ENCODE results near the gene OCLN. TPM values are rescaled to one million over a fixed set of nuclear protein-coding genes. Genes with fewer than 3 reads are reported as not detected.

The OCLN gene
- total and polyA plus RNA-seq, 4 donors = 9.9 to 53.9 (median 19.0) TPM

DNA sequence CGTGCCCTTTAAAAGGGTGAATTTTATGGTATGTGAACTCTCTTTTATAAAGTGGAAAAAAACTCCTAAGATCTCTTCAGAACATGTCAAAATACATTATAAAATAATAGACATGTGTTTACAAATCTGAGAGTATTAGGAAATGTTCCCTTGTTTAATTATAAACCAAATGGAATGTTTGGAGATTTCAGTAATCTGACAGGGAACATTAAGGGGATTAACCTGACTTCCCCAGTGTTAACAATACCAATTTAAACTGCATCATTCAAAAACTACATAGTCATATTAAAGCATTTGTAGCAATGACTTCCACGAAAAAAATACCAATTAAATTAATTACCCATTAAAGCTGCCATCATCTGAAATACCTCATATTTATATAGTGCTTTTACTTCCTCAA is 1.6 kb upstream of the OCLN start (continued):
- TF ChIP-seq, protein P1, sequence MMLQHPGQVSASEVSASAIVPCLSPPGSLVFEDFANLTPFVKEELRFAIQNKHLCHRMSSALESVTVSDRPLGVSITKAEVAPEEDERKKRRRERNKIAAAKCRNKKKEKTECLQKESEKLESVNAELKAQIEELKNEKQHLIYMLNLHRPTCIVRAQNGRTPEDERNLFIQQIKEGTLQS (IDR thresholded peaks at IDR 0.05) = no peak
- TF ChIP-seq HNF4G (IDR thresholded peaks at IDR 0.05) = no peak

DNA sequence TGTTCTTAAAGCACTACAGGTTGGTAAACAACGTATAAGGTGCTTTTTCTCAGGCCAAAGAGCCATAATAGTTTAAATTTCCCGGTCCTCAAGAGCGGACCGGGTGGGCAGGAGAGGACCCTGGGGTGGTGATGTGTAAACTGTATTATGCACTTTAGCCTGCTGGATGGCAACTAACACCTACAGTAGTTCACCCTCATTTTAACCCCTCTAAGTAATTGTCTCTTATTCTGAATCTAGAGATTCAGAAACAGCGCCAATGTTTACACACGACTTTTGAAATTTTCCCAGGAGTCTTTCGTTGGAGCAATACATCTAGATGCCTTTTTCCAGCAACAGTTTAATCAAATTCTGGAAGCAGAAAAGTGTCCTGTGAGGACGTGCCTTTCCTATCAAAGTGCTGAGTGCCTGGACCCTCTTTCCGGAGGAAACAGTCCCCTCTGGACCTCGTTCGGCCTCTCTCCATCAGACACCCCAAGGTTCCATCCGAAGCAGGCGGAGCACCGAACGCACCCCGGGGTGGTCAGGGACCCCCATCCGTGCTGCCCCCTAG is 676 bp upstream of the OCLN start:
- H3K27me3 ChIP-seq (ENCODE audit: control insufficient read depth in 4 of 4, insufficient read depth in 4 of 4, low read length in 3 of 4) = no peaks in the 10 kb centered on the region
- peak overlapping the region; percentile 75 to 97 for H3K9ac ChIP-seq (ENCODE audit: low read depth in 1 of 2, low read length in 2 of 2)
- 5% methylated on average over 17 of the region's 17 CpGs for WGBS
- peaks cover 4 to 44% (median 31%) of the 10 kb centered on the region in 4 donors for H3K4me1 ChIP-seq (ENCODE audit: control insufficient read depth in 4 of 4, insufficient read depth in 4 of 4, low read length in 3 of 4)
- DNase-seq (ENCODE audit: low spot score) = no peak
- no peaks in the 10 kb centered on the region for H3K36me3 ChIP-seq (ENCODE audit: control insufficient read depth in 4 of 4, insufficient read depth in 3 of 4, low read depth in 1 of 4, low read length in 3 of 4)
- TF ChIP-seq FOXA1 (IDR thresholded peaks at IDR 0.05) (peak; percentile 6), HNF4A (conservative IDR thresholded peaks at IDR 0.05) (peak; percentile 34 to 38), JUND (IDR thresholded peaks at IDR 0.05) (no peak)
- H3K4me3 ChIP-seq (ENCODE audit: low read depth in 1 of 3, low read length in 3 of 3) = peak overlapping the region; percentile 82 to 92 (median 88)
- H3K9me3 ChIP-seq (ENCODE audit: control insufficient read depth in 4 of 4, low read length in 3 of 4) = no peaks in the 10 kb centered on the region
- peak overlapping the region; percentile 95 to 100 for H3K27ac ChIP-seq (ENCODE audit: low read depth in 1 of 2, low read length in 2 of 2)

DNA sequence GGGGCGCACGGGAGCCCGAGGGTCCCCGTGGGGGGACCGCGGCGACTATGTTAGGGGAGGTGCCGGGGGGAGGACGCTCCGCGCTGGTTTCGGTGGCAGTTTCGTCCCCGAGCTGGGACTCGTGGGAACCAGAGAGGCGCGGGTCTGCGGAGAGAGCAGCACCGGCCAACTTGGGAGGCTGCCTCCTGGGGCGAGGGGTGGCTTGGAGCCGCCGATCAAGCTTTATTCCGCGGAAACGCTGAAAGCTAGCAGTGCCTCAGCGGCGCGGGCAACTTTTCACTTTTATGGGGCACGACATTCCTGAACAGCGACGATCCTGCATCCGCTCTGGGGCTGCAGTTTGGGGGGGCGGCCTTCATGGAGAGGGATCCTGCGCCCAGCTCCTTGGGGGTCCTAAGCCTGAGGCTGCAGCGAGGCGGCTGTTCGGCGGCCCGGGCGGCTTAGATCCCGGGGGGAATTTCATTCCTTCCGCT is 369 bp downstream of the OCLN start:
- H3K27me3 ChIP-seq (ENCODE audit: control insufficient read depth in 4 of 4, insufficient read depth in 4 of 4, low read length in 3 of 4) = no peaks in the 10 kb centered on the region
- H3K36me3 ChIP-seq (ENCODE audit: control insufficient read depth in 4 of 4, insufficient read depth in 3 of 4, low read depth in 1 of 4, low read length in 3 of 4) = no peaks in the 10 kb centered on the region
- peak overlapping the region; percentile 82 to 92 (median 88) for H3K4me3 ChIP-seq (ENCODE audit: low read depth in 1 of 3, low read length in 3 of 3)
- peaks cover 4 to 47% (median 31%) of the 10 kb centered on the region in 4 donors for H3K4me1 ChIP-seq (ENCODE audit: control insufficient read depth in 4 of 4, insufficient read depth in 4 of 4, low read length in 3 of 4)
- WGBS = under 1% methylated on average over 42 of the region's 42 CpGs
- TF ChIP-seq RXRA (IDR thresholded peaks at IDR 0.05) = no peak
- TF ChIP-seq, protein P2, sequence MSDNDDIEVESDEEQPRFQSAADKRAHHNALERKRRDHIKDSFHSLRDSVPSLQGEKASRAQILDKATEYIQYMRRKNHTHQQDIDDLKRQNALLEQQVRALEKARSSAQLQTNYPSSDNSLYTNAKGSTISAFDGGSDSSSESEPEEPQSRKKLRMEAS (IDR thresholded peaks at IDR 0.05) = no peak
- TF ChIP-seq, protein P3, sequence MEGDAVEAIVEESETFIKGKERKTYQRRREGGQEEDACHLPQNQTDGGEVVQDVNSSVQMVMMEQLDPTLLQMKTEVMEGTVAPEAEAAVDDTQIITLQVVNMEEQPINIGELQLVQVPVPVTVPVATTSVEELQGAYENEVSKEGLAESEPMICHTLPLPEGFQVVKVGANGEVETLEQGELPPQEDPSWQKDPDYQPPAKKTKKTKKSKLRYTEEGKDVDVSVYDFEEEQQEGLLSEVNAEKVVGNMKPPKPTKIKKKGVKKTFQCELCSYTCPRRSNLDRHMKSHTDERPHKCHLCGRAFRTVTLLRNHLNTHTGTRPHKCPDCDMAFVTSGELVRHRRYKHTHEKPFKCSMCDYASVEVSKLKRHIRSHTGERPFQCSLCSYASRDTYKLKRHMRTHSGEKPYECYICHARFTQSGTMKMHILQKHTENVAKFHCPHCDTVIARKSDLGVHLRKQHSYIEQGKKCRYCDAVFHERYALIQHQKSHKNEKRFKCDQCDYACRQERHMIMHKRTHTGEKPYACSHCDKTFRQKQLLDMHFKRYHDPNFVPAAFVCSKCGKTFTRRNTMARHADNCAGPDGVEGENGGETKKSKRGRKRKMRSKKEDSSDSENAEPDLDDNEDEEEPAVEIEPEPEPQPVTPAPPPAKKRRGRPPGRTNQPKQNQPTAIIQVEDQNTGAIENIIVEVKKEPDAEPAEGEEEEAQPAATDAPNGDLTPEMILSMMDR (IDR thresholded peaks at IDR 0.05; ENCODE audit: low read depth, low read length, missing input control) = no peak
- no peak for TF ChIP-seq GABPA (IDR thresholded peaks at IDR 0.05 in 1 of 2, conservative IDR thresholded peaks at IDR 0.05 in 1 of 2)
- TF ChIP-seq, protein P4, sequence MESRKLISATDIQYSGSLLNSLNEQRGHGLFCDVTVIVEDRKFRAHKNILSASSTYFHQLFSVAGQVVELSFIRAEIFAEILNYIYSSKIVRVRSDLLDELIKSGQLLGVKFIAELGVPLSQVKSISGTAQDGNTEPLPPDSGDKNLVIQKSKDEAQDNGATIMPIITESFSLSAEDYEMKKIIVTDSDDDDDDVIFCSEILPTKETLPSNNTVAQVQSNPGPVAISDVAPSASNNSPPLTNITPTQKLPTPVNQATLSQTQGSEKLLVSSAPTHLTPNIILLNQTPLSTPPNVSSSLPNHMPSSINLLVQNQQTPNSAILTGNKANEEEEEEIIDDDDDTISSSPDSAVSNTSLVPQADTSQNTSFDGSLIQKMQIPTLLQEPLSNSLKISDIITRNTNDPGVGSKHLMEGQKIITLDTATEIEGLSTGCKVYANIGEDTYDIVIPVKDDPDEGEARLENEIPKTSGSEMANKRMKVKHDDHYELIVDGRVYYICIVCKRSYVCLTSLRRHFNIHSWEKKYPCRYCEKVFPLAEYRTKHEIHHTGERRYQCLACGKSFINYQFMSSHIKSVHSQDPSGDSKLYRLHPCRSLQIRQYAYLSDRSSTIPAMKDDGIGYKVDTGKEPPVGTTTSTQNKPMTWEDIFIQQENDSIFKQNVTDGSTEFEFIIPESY (IDR thresholded peaks at IDR 0.05) = no peak
- TF ChIP-seq TAF1 (conservative IDR thresholded peaks at IDR 0.05) = no peak
- TF ChIP-seq YY1 (IDR thresholded peaks at IDR 0.05) = no peak
- no peak for TF ChIP-seq EGR1 (IDR thresholded peaks at IDR 0.05; ENCODE audit: low read depth in 2 of 2)
- no peak for TF ChIP-seq FOXA2 (IDR thresholded peaks at IDR 0.05)
- no peak for TF ChIP-seq RAD21 (IDR thresholded peaks at IDR 0.05)
- TF ChIP-seq SP1 (IDR thresholded peaks at IDR 0.05) = no peak
- no peak for TF ChIP-seq HNF4A (conservative IDR thresholded peaks at IDR 0.05)
- TF ChIP-seq NR2F2 (IDR thresholded peaks at IDR 0.05) = no peak
- peak overlapping the region; percentile 69 to 75 for H3K9ac ChIP-seq (ENCODE audit: low read depth in 1 of 2, low read length in 2 of 2)
- H3K9me3 ChIP-seq (ENCODE audit: control insufficient read depth in 4 of 4, low read length in 3 of 4) = no peaks in the 10 kb centered on the region
- peak; percentile 33 for DNase-seq (ENCODE audit: low spot score)
- peak overlapping the region; percentile 95 to 100 for H3K27ac ChIP-seq (ENCODE audit: low read depth in 1 of 2, low read length in 2 of 2)
